RWPE1 (cell line): ENCODE results near the gene ACTL6B.
"Not testable (repeated sequence)": the region's sequence is repeated elsewhere in the genome, so short reads cannot be mapped to it uniquely, and the experiment has no call there.

Experiments
- CTCF ChIA-PET: fragments of 350-600 bp; sonication (Branson Sonifier 250); formaldehyde crosslinking; extraction: SDS; loops from one replicate; lab custom pipeline; 2021; lab: Yijun Ruan, JAX
- POLR2A ChIA-PET: fragments of 400-600 bp; formaldehyde crosslinking; extraction: SDS; loops from one replicate; lab custom pipeline; 2020; ENCODE audit warnings: antibody characterized with exemption; ENCODE audit not compliant: low non-redundant PET; lab: Yijun Ruan, JAX
- DNase-seq: peaks from one replicate; pipeline ENCODE4 v3.0.0; 2012; ENCODE audit warnings: low spot score
- H3K27ac ChIP-seq: fragments of 450-650 bp; 2 replicates; pipeline ENCODE4 v1.5.1; 2017
- CTCF ChIP-seq: fragments of 450-650 bp; conservative IDR thresholded peaks from 2 replicates; pipeline ENCODE4 v1.5.1; 2017; ENCODE audit warnings: low read depth, mild to moderate bottlenecking

Gene ACTL6B

GRCh38 chr7:100673942-100674410 is 17.7 kb upstream of the ACTL6B start:
- no peak for DNase-seq
- no peak for TF ChIP-seq CTCF
- POLR2A ChIA-PET: no interaction called here
- CTCF ChIA-PET: interaction anchor here (0.5 to 0.8 kb wide), 3 partner anchors 60 to 165 kb away, joined by 3 to 7 read pairs (median 5); no protein-coding TSS in a partner anchor
- H3K27ac ChIP-seq: peak overlapping the region; percentile 92

GRCh38 chr7:100673302-100673941 is 17.2 kb upstream of the ACTL6B start, which contains the start of gene GNB2:
TSS of gene GNB2 (plus strand) at chr7:100673740. CDS start at chr7:100676266, 2,526 bp downstream.
- ChIA-PET POLR2A (interaction anchor here (0.6 to 1.0 kb wide), 3 partner anchors 16 to 41 kb away, joined by 3 to 4 read pairs (median 3); no protein-coding TSS in a partner anchor), CTCF (no interaction called here)
- H3K27ac ChIP-seq: peak within 1 kb of the TSS; percentile 92
- DNase-seq: peak; percentile 98
- no peak for TF ChIP-seq CTCF

GRCh38 chr7:100671353-100672327 is 15.4 kb upstream of the ACTL6B start:
- no peak for TF ChIP-seq CTCF
- CTCF ChIA-PET: interaction anchor here (0.7 to 0.8 kb wide), 2 partner anchors 34 to 39 kb away, joined by 3 to 4 read pairs; no protein-coding TSS in a partner anchor
- H3K27ac ChIP-seq: no peak overlapping the region
- DNase-seq: no peak
- POLR2A ChIA-PET: no interaction called here

GRCh38 chr7:100670074-100670473 is 13.8 kb upstream of the ACTL6B start:
- H3K27ac ChIP-seq: no peak overlapping the region
- no peak for DNase-seq
- TF ChIP-seq CTCF: no peak
- ChIA-PET CTCF (interaction anchor here (0.6 kb wide), 1 partner anchor 16 kb away, joined by 7 read pairs; no protein-coding TSS in a partner anchor), POLR2A (no interaction called here)

- DNase-seq, H3K27ac ChIP-seq, POLR2A ChIA-PET: not testable (repeated sequence)
- CTCF ChIA-PET: interaction anchor here (0.7 kb wide), 2 partner anchors 46 to 116 kb away, joined by 4 read pairs; no protein-coding TSS in a partner anchor
These were observed 12.9 kb upstream of the ACTL6B start for GRCh38 chr7:100669106-100669505.

GRCh38 chr7:100668069-100668449 is 11.8 kb upstream of the ACTL6B start:
- POLR2A ChIA-PET: no interaction called here

More at GRCh38 chr7:100668069-100668449, 11.8 kb upstream of the ACTL6B start:
- H3K27ac ChIP-seq: no peak overlapping the region
- no peak for TF ChIP-seq CTCF
- DNase-seq: no peak
- CTCF ChIA-PET: interaction anchor here (0.6 kb wide), 1 partner anchor 15 kb away, joined by 4 read pairs; no protein-coding TSS in a partner anchor
